Measurements from ENCODE around the gene PPP1R12C.

DNA sequence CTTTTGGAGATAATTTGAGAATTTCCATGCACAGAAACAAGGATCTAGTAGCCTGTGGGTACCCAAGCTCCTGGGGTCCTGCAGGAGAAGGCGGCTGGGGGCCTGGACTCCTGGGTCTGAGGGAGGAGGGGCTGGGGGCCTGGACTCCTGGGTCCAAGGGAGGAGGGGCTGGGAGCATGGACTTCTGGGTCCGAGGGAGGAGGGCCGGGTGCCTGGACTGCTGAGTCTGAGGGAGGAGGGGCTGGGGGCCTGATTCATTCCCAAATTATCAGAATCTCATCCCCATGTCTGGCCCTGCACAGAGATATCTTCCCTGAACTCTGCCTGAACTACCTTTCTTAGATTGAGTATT lies 54.0 kb downstream of the PPP1R12C start:
- no peak for TF ChIP-seq TOX (CRISPR knock-in tag; IDR thresholded peaks at IDR 0.05; ENCODE audit: borderline replicate concordance)
- TF ChIP-seq, protein P1, sequence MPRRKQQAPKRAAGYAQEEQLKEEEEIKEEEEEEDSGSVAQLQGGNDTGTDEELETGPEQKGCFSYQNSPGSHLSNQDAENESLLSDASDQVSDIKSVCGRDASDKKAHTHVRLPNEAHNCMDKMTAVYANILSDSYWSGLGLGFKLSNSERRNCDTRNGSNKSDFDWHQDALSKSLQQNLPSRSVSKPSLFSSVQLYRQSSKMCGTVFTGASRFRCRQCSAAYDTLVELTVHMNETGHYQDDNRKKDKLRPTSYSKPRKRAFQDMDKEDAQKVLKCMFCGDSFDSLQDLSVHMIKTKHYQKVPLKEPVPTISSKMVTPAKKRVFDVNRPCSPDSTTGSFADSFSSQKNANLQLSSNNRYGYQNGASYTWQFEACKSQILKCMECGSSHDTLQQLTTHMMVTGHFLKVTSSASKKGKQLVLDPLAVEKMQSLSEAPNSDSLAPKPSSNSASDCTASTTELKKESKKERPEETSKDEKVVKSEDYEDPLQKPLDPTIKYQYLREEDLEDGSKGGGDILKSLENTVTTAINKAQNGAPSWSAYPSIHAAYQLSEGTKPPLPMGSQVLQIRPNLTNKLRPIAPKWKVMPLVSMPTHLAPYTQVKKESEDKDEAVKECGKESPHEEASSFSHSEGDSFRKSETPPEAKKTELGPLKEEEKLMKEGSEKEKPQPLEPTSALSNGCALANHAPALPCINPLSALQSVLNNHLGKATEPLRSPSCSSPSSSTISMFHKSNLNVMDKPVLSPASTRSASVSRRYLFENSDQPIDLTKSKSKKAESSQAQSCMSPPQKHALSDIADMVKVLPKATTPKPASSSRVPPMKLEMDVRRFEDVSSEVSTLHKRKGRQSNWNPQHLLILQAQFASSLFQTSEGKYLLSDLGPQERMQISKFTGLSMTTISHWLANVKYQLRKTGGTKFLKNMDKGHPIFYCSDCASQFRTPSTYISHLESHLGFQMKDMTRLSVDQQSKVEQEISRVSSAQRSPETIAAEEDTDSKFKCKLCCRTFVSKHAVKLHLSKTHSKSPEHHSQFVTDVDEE (CRISPR knock-in tag; IDR thresholded peaks at IDR 0.05): no peak
- no peak for TF ChIP-seq ZFP30 (CRISPR knock-in tag; IDR thresholded peaks at IDR 0.05)
- TF ChIP-seq, protein P2, sequence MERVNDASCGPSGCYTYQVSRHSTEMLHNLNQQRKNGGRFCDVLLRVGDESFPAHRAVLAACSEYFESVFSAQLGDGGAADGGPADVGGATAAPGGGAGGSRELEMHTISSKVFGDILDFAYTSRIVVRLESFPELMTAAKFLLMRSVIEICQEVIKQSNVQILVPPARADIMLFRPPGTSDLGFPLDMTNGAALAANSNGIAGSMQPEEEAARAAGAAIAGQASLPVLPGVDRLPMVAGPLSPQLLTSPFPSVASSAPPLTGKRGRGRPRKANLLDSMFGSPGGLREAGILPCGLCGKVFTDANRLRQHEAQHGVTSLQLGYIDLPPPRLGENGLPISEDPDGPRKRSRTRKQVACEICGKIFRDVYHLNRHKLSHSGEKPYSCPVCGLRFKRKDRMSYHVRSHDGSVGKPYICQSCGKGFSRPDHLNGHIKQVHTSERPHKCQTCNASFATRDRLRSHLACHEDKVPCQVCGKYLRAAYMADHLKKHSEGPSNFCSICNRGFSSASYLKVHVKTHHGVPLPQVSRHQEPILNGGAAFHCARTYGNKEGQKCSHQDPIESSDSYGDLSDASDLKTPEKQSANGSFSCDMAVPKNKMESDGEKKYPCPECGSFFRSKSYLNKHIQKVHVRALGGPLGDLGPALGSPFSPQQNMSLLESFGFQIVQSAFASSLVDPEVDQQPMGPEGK (CRISPR knock-in tag; IDR thresholded peaks at IDR 0.05; ENCODE audit: borderline replicate concordance): no peak
- TF ChIP-seq ZNF70 (CRISPR knock-in tag; IDR thresholded peaks at IDR 0.05): no peak
- no peak for TF ChIP-seq ZFP3 (CRISPR knock-in tag; IDR thresholded peaks at IDR 0.05)
- no peak for TF ChIP-seq ESRRG (CRISPR knock-in tag; IDR thresholded peaks at IDR 0.05)
- no peak for TF ChIP-seq GLIS3 (CRISPR knock-in tag; IDR thresholded peaks at IDR 0.05)
- TF ChIP-seq, protein P3, sequence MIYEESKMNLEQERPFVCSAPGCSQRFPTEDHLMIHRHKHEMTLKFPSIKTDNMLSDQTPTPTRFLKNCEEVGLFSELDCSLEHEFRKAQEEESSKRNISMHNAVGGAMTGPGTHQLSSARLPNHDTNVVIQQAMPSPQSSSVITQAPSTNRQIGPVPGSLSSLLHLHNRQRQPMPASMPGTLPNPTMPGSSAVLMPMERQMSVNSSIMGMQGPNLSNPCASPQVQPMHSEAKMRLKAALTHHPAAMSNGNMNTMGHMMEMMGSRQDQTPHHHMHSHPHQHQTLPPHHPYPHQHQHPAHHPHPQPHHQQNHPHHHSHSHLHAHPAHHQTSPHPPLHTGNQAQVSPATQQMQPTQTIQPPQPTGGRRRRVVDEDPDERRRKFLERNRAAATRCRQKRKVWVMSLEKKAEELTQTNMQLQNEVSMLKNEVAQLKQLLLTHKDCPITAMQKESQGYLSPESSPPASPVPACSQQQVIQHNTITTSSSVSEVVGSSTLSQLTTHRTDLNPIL (CRISPR knock-in tag; IDR thresholded peaks at IDR 0.05; ENCODE audit: low read depth): no peak
- TF ChIP-seq, protein P4, sequence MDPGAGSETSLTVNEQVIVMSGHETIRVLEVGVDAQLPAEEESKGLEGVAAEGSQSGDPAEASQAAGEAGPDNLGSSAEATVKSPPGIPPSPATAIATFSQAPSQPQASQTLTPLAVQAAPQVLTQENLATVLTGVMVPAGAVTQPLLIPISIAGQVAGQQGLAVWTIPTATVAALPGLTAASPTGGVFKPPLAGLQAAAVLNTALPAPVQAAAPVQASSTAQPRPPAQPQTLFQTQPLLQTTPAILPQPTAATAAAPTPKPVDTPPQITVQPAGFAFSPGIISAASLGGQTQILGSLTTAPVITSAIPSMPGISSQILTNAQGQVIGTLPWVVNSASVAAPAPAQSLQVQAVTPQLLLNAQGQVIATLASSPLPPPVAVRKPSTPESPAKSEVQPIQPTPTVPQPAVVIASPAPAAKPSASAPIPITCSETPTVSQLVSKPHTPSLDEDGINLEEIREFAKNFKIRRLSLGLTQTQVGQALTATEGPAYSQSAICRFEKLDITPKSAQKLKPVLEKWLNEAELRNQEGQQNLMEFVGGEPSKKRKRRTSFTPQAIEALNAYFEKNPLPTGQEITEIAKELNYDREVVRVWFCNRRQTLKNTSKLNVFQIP (CRISPR knock-in tag; IDR thresholded peaks at IDR 0.05; ENCODE audit: borderline replicate concordance, low read depth): no peak
- TF ChIP-seq OSR1 (CRISPR knock-in tag; IDR thresholded peaks at IDR 0.05): no peak
